ENCODE data around the gene RHOXF1.
"Not testable (repeated sequence)": the region's sequence is repeated elsewhere in the genome, so short reads cannot be mapped to it uniquely, and the experiment has no call there.

GRCh38 chrX:120150109-120150744 lies 34.5 kb upstream of the RHOXF1 start:
- TF ChIP-seq, protein P1, sequence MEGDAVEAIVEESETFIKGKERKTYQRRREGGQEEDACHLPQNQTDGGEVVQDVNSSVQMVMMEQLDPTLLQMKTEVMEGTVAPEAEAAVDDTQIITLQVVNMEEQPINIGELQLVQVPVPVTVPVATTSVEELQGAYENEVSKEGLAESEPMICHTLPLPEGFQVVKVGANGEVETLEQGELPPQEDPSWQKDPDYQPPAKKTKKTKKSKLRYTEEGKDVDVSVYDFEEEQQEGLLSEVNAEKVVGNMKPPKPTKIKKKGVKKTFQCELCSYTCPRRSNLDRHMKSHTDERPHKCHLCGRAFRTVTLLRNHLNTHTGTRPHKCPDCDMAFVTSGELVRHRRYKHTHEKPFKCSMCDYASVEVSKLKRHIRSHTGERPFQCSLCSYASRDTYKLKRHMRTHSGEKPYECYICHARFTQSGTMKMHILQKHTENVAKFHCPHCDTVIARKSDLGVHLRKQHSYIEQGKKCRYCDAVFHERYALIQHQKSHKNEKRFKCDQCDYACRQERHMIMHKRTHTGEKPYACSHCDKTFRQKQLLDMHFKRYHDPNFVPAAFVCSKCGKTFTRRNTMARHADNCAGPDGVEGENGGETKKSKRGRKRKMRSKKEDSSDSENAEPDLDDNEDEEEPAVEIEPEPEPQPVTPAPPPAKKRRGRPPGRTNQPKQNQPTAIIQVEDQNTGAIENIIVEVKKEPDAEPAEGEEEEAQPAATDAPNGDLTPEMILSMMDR (IDR thresholded peaks at IDR 0.05) = not testable (repeated sequence)
- TF ChIP-seq POLR2A (IDR thresholded peaks at IDR 0.05) = not testable (repeated sequence)
